ENCODE results near the gene ZNF439. TPM values are rescaled to one million over a fixed set of nuclear protein-coding genes. Genes with fewer than 3 reads are reported as not detected.

Gene ZNF439
- total and polyA plus RNA-seq, 2 of the 13 experiments (the other 11 are each of a cell fraction or from before 2014, with no cell fraction given): 2.9 to 4.9 TPM

GRCh38 chr19:11814029-11814699 lies 34.4 kb upstream of the ZNF439 start, which contains the start of gene ZNF440 (continued):
- TF ChIP-seq, protein P1, sequence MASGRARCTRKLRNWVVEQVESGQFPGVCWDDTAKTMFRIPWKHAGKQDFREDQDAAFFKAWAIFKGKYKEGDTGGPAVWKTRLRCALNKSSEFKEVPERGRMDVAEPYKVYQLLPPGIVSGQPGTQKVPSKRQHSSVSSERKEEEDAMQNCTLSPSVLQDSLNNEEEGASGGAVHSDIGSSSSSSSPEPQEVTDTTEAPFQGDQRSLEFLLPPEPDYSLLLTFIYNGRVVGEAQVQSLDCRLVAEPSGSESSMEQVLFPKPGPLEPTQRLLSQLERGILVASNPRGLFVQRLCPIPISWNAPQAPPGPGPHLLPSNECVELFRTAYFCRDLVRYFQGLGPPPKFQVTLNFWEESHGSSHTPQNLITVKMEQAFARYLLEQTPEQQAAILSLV (CRISPR knock-in tag; IDR thresholded peaks at IDR 0.05; ENCODE audit: borderline replicate concordance): no peak
- TF ChIP-seq ZFP62 (CRISPR knock-in tag; IDR thresholded peaks at IDR 0.05) (no peak), CBX2 (IDR thresholded peaks at IDR 0.05; ENCODE audit: low read depth, low read length) (no peak), CBX2 (CRISPR knock-in tag; IDR thresholded peaks at IDR 0.05; ENCODE audit: low read depth) (no peak), ZNF329 (CRISPR knock-in tag; IDR thresholded peaks at IDR 0.05; ENCODE audit: low read depth) (peak; percentile 57; the same call in 1 of the 2 replicates), SOX13 (IDR thresholded peaks at IDR 0.05) (no peak), SOX13 (CRISPR knock-in tag; conservative IDR thresholded peaks at IDR 0.05 in 1 of 2, IDR thresholded peaks at IDR 0.05 in 1 of 2) (peak in 1 of 2 experiments; percentile 27; a peak in 1 of 4 replicates), PLRG1 (conservative IDR thresholded peaks at IDR 0.05) (no peak), KDM2A (CRISPR knock-in tag; IDR thresholded peaks at IDR 0.05; ENCODE audit: borderline replicate concordance, low read depth) (peak; percentile 80), DBP (CRISPR knock-in tag; IDR thresholded peaks at IDR 0.05; ENCODE audit: not compliant biosample characterization) (no peak), WIZ (CRISPR knock-in tag; IDR thresholded peaks at IDR 0.05) (no peak), ZZZ3 (CRISPR knock-in tag; IDR thresholded peaks at IDR 0.05; ENCODE audit: borderline replicate concordance) (no peak), RFX1 (IDR thresholded peaks at IDR 0.05) (peak; percentile 11; the same call in 1 of the 2 replicates), ZBTB1 (CRISPR knock-in tag; IDR thresholded peaks at IDR 0.05; ENCODE audit: borderline replicate concordance) (no peak), ZGPAT (CRISPR knock-in tag; IDR thresholded peaks at IDR 0.05) (peak; percentile 32; the same call in 1 of the 2 replicates), PAF1 (CRISPR knock-in tag; IDR thresholded peaks at IDR 0.05) (no peak), ZNF33B (CRISPR knock-in tag; IDR thresholded peaks at IDR 0.05) (0 out of 2 replicates have a peak, but pooled peaks have one; percentile 72), CBX1 (IDR thresholded peaks at IDR 0.05; ENCODE audit: low read depth) (peak; percentile 82), SIN3B (IDR thresholded peaks at IDR 0.05; ENCODE audit: low read length) (no peak), NPAS2 (CRISPR knock-in tag; IDR thresholded peaks at IDR 0.05; ENCODE audit: borderline replicate concordance) (no peak), ZNF224 (CRISPR knock-in tag; IDR thresholded peaks at IDR 0.05) (0 out of 2 replicates have a peak, but pooled peaks have one; percentile 54), NKX3-1 (CRISPR knock-in tag; IDR thresholded peaks at IDR 0.05) (no peak), HMGA1 (CRISPR knock-in tag; conservative IDR thresholded peaks at IDR 0.05) (no peak), KMT2A (CRISPR knock-in tag; IDR thresholded peaks at IDR 0.05) (peak; percentile 93), ZFAT (CRISPR knock-in tag; conservative IDR thresholded peaks at IDR 0.05) (no peak), FOXP4 (CRISPR knock-in tag; IDR thresholded peaks at IDR 0.05) (no peak), SRSF9 (IDR thresholded peaks at IDR 0.05; ENCODE audit: borderline replicate concordance, insufficient read depth, low read depth, low read length, poor library complexity, severe bottlenecking) (no peak)
